GM12878 (cell line): ENCODE data around the gene IL26. TPM values are rescaled to one million over a fixed set of nuclear protein-coding genes. Genes with fewer than 3 reads are reported as not detected.

Source experiments
- BCLAF1 ChIP-seq: fragments of 450-650 bp; IDR thresholded peaks from 2 replicates; pipeline ENCODE4 v1.6.1; 2017; ENCODE audit warnings: antibody characterized with exemption, mild to moderate bottlenecking, moderate library complexity
- BRCA1 ChIP-seq: IDR thresholded peaks from 2 replicates; pipeline ENCODE4 v1.6.1; 2011; ENCODE audit warnings: low read depth, low read length, improper control_type of control experiment
- CHD2 ChIP-seq: IDR thresholded peaks from 2 replicates; pipeline ENCODE4 v1.6.1; 2011; ENCODE audit warnings: low read depth, low read length, improper control_type of control experiment, borderline replicate concordance
- CREM ChIP-seq: IDR thresholded peaks from 2 replicates; pipeline ENCODE4 v1.6.1; 2014; ENCODE audit warnings: antibody characterized with exemption, low read depth
- E2F8 ChIP-seq: fragments of 450-650 bp; IDR thresholded peaks from 2 replicates; pipeline ENCODE4 v1.6.1; 2018; ENCODE audit warnings: mild to moderate bottlenecking, low read depth, moderate library complexity; ENCODE audit not compliant: partially characterized antibody
- IRF4 ChIP-seq: IDR thresholded peaks from 2 replicates; pipeline ENCODE4 v1.6.1; 2011; ENCODE audit warnings: low read depth, low read length
- KAT2A ChIP-seq: conservative IDR thresholded peaks from 2 replicates; pipeline ENCODE4 v1.6.1; 2011; ENCODE audit warnings: low read depth, low read length; ENCODE audit not compliant: control insufficient read depth
- NFXL1 ChIP-seq: fragments of 450-650 bp; IDR thresholded peaks from 2 replicates; pipeline ENCODE4 v1.6.1; 2017; ENCODE audit warnings: antibody characterized with exemption, mild to moderate bottlenecking, borderline replicate concordance
- NRF1 ChIP-seq: conservative IDR thresholded peaks from 2 replicates; pipeline ENCODE4 v1.6.1; 2011; ENCODE audit warnings: mild to moderate bottlenecking, low read depth, low read length, improper control_type of control experiment
- RFX5 ChIP-seq: IDR thresholded peaks from 2 replicates; pipeline ENCODE4 v1.6.1; 2011; ENCODE audit warnings: low read depth, low read length, improper control_type of control experiment
- SPI1 ChIP-seq: IDR thresholded peaks from 2 replicates; pipeline ENCODE4 v1.6.1; 2011; ENCODE audit warnings: low read depth, mild to moderate bottlenecking, low read length, moderate library complexity, borderline replicate concordance; ENCODE audit not compliant: insufficient read depth
- STAT3 ChIP-seq: IDR thresholded peaks from 2 replicates; pipeline ENCODE4 v1.6.1; 2011; ENCODE audit warnings: low read depth, low read length, improper control_type of control experiment
- SUPT20H ChIP-seq: IDR thresholded peaks from 2 replicates; pipeline ENCODE4 v1.6.1; 2011; ENCODE audit warnings: low read depth, mild to moderate bottlenecking, low read length, moderate library complexity, borderline replicate concordance; ENCODE audit not compliant: control insufficient read depth
- ZNF274 ChIP-seq: IDR thresholded peaks from one replicate; pipeline ENCODE4 v1.8.0; 2011; ENCODE audit not compliant: insufficient read length, insufficient read depth
- polyA plus RNA-seq, 11 experiments: library from polyadenylated mRNA; depleted of rRNA in 4 of 11; unstranded in 6 of 11; stranded (reverse) in 5 of 11; fragments of >200 nt; fragmentation: Nextera tagmentation in 4 of 11; fragmentation: Illumina TruSeq in 1 of 11; extraction: Ambion mirVana in 4 of 11; extraction: Trizol in 1 of 11; gene quantifications; 1 replicate in 1 of 11; 2 replicates in 10 of 11; pipeline versions ENCODE4 v1.2.1 to v1.2.3, GENCODE V29; 2011 to 2016; ENCODE audit warnings: inconsistent platforms in 2 of 11, missing spikeins in 2 of 11, low read depth in 1 of 11
- total RNA-seq, 4 experiments: library from RNA; depleted of rRNA in 3 of 4; stranded (reverse); fragments of >200 nt in 3 of 4; fragmentation: Illumina TruSeq in 1 of 4; extraction: Trizol in 1 of 4; gene quantifications; 2 replicates each; pipeline versions ENCODE4 v1.2.1 to v1.2.3, GENCODE V29; 2013 to 2021
- TF ChIP-seq, protein P1 (sequence below): fragments of 450-650 bp; formaldehyde crosslinking; IDR thresholded peaks from 2 replicates; pipeline ENCODE4 v1.4.0; 2020; ENCODE audit warnings: mild to moderate bottlenecking, moderate library complexity
- TF ChIP-seq, protein P2 (sequence below): IDR thresholded peaks from 2 replicates; pipeline ENCODE4 v1.6.1; 2012; ENCODE audit warnings: low read length, inconsistent platforms
- TF ChIP-seq, protein P3 (sequence below): IDR thresholded peaks from 2 replicates; pipeline ENCODE4 v1.6.1; 2011; ENCODE audit warnings: mild to moderate bottlenecking, low read depth, low read length, moderate library complexity; ENCODE audit not compliant: insufficient replicate concordance

Gene IL26
- total and polyA plus RNA-seq, 10 of the 15 experiments (the other 5 are each of a cell fraction or from before 2014, with no cell fraction given): not detected

GRCh38 chr12:68223067-68223747 is 2.4 kb downstream of the IL26 start (continued):
- TF ChIP-seq, protein P1, sequence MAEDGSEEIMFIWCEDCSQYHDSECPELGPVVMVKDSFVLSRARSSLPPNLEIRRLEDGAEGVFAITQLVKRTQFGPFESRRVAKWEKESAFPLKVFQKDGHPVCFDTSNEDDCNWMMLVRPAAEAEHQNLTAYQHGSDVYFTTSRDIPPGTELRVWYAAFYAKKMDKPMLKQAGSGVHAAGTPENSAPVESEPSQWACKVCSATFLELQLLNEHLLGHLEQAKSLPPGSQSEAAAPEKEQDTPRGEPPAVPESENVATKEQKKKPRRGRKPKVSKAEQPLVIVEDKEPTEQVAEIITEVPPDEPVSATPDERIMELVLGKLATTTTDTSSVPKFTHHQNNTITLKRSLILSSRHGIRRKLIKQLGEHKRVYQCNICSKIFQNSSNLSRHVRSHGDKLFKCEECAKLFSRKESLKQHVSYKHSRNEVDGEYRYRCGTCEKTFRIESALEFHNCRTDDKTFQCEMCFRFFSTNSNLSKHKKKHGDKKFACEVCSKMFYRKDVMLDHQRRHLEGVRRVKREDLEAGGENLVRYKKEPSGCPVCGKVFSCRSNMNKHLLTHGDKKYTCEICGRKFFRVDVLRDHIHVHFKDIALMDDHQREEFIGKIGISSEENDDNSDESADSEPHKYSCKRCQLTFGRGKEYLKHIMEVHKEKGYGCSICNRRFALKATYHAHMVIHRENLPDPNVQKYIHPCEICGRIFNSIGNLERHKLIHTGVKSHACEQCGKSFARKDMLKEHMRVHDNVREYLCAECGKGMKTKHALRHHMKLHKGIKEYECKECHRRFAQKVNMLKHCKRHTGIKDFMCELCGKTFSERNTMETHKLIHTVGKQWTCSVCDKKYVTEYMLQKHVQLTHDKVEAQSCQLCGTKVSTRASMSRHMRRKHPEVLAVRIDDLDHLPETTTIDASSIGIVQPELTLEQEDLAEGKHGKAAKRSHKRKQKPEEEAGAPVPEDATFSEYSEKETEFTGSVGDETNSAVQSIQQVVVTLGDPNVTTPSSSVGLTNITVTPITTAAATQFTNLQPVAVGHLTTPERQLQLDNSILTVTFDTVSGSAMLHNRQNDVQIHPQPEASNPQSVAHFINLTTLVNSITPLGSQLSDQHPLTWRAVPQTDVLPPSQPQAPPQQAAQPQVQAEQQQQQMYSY (CRISPR knock-in tag): no peak
- TF ChIP-seq NRF1 (no peak), KAT2A (no peak), BCLAF1 (no peak), BRCA1 (no peak), NFXL1 (no peak), ZNF274 (no peak), E2F8 (no peak), RFX5 (no peak; the same call in 1 of the 2 replicates), STAT3 (no peak), CREM (no peak), IRF4 (peak; percentile 65; the same call in 1 of the 2 replicates), SPI1 (no peak), SUPT20H (no peak), CHD2 (no peak)
- TF ChIP-seq, protein P2, sequence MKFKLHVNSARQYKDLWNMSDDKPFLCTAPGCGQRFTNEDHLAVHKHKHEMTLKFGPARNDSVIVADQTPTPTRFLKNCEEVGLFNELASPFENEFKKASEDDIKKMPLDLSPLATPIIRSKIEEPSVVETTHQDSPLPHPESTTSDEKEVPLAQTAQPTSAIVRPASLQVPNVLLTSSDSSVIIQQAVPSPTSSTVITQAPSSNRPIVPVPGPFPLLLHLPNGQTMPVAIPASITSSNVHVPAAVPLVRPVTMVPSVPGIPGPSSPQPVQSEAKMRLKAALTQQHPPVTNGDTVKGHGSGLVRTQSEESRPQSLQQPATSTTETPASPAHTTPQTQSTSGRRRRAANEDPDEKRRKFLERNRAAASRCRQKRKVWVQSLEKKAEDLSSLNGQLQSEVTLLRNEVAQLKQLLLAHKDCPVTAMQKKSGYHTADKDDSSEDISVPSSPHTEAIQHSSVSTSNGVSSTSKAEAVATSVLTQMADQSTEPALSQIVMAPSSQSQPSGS: no peak
- TF ChIP-seq, protein P3, sequence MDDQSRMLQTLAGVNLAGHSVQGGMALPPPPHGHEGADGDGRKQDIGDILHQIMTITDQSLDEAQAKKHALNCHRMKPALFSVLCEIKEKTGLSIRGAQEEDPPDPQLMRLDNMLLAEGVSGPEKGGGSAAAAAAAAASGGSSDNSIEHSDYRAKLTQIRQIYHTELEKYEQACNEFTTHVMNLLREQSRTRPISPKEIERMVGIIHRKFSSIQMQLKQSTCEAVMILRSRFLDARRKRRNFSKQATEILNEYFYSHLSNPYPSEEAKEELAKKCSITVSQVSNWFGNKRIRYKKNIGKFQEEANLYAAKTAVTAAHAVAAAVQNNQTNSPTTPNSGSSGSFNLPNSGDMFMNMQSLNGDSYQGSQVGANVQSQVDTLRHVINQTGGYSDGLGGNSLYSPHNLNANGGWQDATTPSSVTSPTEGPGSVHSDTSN: no peak
